HepG2 (cell line): ENCODE measurements around the gene DLX4. TPM values are rescaled to one million over a fixed set of nuclear protein-coding genes. Genes with fewer than 3 reads are reported as not detected.
A peak's percentile ranks its signal among the peaks of the same experiment; 100 is the strongest.

Experiments
- EZH2 ChIP-seq: conservative IDR thresholded peaks from 2 replicates; pipeline ENCODE4 v1.6.1; 2012; ENCODE audit warnings: mild to moderate bottlenecking, low read depth, low read length, moderate library complexity
- MIER2 ChIP-seq: IDR thresholded peaks from 2 replicates; pipeline ENCODE4 v1.6.1; 2016; ENCODE audit warnings: missing biosample characterization, missing genetic modification reagents
- SP1 ChIP-seq, 2 experiments: fragments of 450-650 bp in 1 of 2; sonication (generic) in 1 of 2; formaldehyde crosslinking in 1 of 2; IDR thresholded peaks; 2 replicates each; pipeline versions ENCODE4 v1.4.0 to v1.6.1; 2016 to 2020; ENCODE audit warnings: missing genetic modification reagents in 1 of 2
- polyA plus RNA-seq, 8 experiments: library from polyadenylated mRNA; depleted of rRNA in 3 of 8; stranded (reverse) in 7 of 8; unstranded in 1 of 8; fragments of >200 nt; fragmentation: Illumina TruSeq in 4 of 8; extraction: Trizol in 4 of 8; gene quantifications; 2 replicates each; pipeline versions ENCODE4 v1.2.1 to v1.2.3, GENCODE V29; 2011 to 2016; ENCODE audit warnings: low read depth in 4 of 8, missing spikeins in 1 of 8, mixed read lengths in 1 of 8; ENCODE audit not compliant: insufficient read depth in 1 of 8
- total RNA-seq, 5 experiments: library from RNA; depleted of rRNA; stranded (reverse); fragments of >200 nt; fragmentation: Illumina TruSeq; extraction: Trizol; gene quantifications; 2 replicates each; pipeline ENCODE4 v1.2.3, GENCODE V29; 2016; ENCODE audit warnings: low read depth in 1 of 5
- TF ChIP-seq, protein P1 (sequence below): sonication (generic); formaldehyde crosslinking; IDR thresholded peaks from 2 replicates; pipeline ENCODE4 v1.4.0; 2020; ENCODE audit warnings: missing genetic modification reagents
- TF ChIP-seq, protein P2 (sequence below): sonication (generic); formaldehyde crosslinking; IDR thresholded peaks from 2 replicates; pipeline ENCODE4 v1.4.0; 2020; ENCODE audit warnings: mild to moderate bottlenecking, missing genetic modification reagents, borderline replicate concordance
- TF ChIP-seq, protein P3 (sequence below): sonication (generic); formaldehyde crosslinking; conservative IDR thresholded peaks from 2 replicates; pipeline ENCODE4 v1.8.1; 2023; ENCODE audit warnings: missing genetic modification reagents

DLX4 gene
- total and polyA plus RNA-seq, 2 of the 13 experiments (the other 11 are each of a cell fraction or from before 2014, with no cell fraction given) = 0.55 to 2.3 TPM

DNA sequence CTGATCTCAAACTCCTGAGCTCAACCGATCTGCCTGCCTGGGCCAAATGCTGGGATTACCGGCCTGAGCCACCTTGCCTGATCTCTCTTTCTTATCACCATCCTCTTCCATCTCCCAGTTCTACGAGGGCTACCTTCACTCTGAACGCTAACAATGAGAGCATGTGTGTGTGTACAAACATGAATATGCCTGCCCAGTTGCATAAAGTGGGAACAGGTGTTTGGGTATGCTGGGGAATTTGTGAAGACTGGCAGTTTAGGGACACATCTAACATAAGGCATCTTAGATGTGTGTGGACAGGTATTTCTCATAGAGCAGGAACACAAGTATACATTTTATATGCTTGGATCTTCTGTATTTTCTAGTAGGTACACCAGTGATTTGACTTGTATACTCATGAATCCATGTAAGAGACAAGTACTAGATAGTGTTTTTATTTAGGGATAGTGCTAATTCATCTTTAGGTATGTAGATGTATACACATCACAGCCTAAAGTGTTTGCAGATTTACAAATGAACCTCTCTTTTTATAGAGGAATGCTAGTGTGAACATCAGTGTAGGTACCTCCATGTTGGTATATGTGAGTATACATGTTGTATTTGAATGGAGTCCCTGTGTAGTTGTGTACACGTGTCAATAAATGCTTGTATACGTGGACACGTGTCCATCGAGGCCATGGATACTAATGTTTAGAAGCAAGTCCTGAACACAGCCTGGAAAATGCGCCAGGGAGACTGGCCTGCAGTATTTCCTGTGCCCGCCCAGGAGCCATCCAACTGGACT is 1.2 kb upstream of the DLX4 start (continued):
- TF ChIP-seq SP1 (IDR thresholded peaks at IDR 0.05) (no peak), SP1 (CRISPR knock-in tag; IDR thresholded peaks at IDR 0.05) (no peak), EZH2 (peak; percentile 28; the same call in 1 of the 2 replicates), MIER2 (CRISPR knock-in tag) (no peak)
- TF ChIP-seq, protein P1, sequence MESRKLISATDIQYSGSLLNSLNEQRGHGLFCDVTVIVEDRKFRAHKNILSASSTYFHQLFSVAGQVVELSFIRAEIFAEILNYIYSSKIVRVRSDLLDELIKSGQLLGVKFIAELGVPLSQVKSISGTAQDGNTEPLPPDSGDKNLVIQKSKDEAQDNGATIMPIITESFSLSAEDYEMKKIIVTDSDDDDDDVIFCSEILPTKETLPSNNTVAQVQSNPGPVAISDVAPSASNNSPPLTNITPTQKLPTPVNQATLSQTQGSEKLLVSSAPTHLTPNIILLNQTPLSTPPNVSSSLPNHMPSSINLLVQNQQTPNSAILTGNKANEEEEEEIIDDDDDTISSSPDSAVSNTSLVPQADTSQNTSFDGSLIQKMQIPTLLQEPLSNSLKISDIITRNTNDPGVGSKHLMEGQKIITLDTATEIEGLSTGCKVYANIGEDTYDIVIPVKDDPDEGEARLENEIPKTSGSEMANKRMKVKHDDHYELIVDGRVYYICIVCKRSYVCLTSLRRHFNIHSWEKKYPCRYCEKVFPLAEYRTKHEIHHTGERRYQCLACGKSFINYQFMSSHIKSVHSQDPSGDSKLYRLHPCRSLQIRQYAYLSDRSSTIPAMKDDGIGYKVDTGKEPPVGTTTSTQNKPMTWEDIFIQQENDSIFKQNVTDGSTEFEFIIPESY (CRISPR knock-in tag) = 0 out of 2 replicates have a peak, but pooled peaks have one; percentile 10
- TF ChIP-seq, protein P2, sequence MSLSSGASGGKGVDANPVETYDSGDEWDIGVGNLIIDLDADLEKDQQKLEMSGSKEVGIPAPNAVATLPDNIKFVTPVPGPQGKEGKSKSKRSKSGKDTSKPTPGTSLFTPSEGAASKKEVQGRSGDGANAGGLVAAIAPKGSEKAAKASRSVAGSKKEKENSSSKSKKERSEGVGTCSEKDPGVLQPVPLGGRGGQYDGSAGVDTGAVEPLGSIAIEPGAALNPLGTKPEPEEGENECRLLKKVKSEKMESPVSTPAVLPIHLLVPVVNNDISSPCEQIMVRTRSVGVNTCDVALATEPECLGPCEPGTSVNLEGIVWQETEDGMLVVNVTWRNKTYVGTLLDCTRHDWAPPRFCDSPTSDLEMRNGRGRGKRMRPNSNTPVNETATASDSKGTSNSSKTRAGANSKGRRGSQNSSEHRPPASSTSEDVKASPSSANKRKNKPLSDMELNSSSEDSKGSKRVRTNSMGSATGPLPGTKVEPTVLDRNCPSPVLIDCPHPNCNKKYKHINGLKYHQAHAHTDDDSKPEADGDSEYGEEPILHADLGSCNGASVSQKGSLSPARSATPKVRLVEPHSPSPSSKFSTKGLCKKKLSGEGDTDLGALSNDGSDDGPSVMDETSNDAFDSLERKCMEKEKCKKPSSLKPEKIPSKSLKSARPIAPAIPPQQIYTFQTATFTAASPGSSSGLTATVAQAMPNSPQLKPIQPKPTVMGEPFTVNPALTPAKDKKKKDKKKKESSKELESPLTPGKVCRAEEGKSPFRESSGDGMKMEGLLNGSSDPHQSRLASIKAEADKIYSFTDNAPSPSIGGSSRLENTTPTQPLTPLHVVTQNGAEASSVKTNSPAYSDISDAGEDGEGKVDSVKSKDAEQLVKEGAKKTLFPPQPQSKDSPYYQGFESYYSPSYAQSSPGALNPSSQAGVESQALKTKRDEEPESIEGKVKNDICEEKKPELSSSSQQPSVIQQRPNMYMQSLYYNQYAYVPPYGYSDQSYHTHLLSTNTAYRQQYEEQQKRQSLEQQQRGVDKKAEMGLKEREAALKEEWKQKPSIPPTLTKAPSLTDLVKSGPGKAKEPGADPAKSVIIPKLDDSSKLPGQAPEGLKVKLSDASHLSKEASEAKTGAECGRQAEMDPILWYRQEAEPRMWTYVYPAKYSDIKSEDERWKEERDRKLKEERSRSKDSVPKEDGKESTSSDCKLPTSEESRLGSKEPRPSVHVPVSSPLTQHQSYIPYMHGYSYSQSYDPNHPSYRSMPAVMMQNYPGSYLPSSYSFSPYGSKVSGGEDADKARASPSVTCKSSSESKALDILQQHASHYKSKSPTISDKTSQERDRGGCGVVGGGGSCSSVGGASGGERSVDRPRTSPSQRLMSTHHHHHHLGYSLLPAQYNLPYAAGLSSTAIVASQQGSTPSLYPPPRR = no peak
- TF ChIP-seq, protein P3, sequence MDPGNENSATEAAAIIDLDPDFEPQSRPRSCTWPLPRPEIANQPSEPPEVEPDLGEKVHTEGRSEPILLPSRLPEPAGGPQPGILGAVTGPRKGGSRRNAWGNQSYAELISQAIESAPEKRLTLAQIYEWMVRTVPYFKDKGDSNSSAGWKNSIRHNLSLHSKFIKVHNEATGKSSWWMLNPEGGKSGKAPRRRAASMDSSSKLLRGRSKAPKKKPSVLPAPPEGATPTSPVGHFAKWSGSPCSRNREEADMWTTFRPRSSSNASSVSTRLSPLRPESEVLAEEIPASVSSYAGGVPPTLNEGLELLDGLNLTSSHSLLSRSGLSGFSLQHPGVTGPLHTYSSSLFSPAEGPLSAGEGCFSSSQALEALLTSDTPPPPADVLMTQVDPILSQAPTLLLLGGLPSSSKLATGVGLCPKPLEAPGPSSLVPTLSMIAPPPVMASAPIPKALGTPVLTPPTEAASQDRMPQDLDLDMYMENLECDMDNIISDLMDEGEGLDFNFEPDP (CRISPR knock-in tag) = 0 out of 2 replicates have a peak, but pooled peaks have one; percentile 45
